ENCODE results near the gene TLE3.
A peak's percentile ranks its signal among the peaks of the same experiment; 100 is the strongest.

TLE3 gene

GRCh38 chr15:70099167-70099966 is 1.6 kb upstream of the TLE3 start:
- DNase-seq (ENCODE audit: low read depth, low spot score): peak; percentile 99
- in situ Hi-C loops (cut with HindIII; ENCODE audit: low sequenced_read_pairs): no loop called here

GRCh38 chr15:70098461-70099166 is 897 bp upstream of the TLE3 start:
- TF ChIP-seq CTCF (IDR thresholded peaks at IDR 0.05; ENCODE audit: low read depth, low read length): no peak
- in situ Hi-C loops (cut with HindIII; ENCODE audit: low sequenced_read_pairs): no loop called here
- DNase-seq (ENCODE audit: low read depth, low spot score): peak; percentile 37
- peak overlapping the region; percentile 50 for H3K4me3 ChIP-seq (ENCODE audit: low read depth, low read length)

More at GRCh38 chr15:70099167-70099966, 1.6 kb upstream of the TLE3 start:
- peak overlapping the region; percentile 50 for H3K4me3 ChIP-seq (ENCODE audit: low read depth, low read length)
- no peak for TF ChIP-seq CTCF (IDR thresholded peaks at IDR 0.05; ENCODE audit: low read depth, low read length)

GRCh38 chr15:70098153-70098460 is 390 bp upstream of the TLE3 start:
- in situ Hi-C loops (cut with HindIII; ENCODE audit: low sequenced_read_pairs): no loop called here
- peak overlapping the region; percentile 50 for H3K4me3 ChIP-seq (ENCODE audit: low read depth, low read length)
- TF ChIP-seq CTCF (IDR thresholded peaks at IDR 0.05; ENCODE audit: low read depth, low read length): no peak
- DNase-seq (ENCODE audit: low read depth, low spot score): no peak

- in situ Hi-C loops (cut with HindIII; ENCODE audit: low sequenced_read_pairs): no loop called here
- no peak for TF ChIP-seq CTCF (IDR thresholded peaks at IDR 0.05; ENCODE audit: low read depth, low read length)
- DNase-seq (ENCODE audit: low read depth, low spot score): no peak
- peak overlapping the region; percentile 89 for H3K4me3 ChIP-seq (ENCODE audit: low read depth, low read length)
Observed at GRCh38 chr15:70097063-70097320, 725 bp downstream of the TLE3 start.

- TF ChIP-seq CTCF (IDR thresholded peaks at IDR 0.05; ENCODE audit: low read depth, low read length): no peak
- in situ Hi-C loops (cut with HindIII; ENCODE audit: low sequenced_read_pairs): no loop called here
- peak overlapping the region; percentile 89 for H3K4me3 ChIP-seq (ENCODE audit: low read depth, low read length)
- peak; percentile 58 for DNase-seq (ENCODE audit: low read depth, low spot score)
Observed at GRCh38 chr15:70096215-70097062, 1.3 kb downstream of the TLE3 start.

- TF ChIP-seq CTCF (IDR thresholded peaks at IDR 0.05; ENCODE audit: low read depth, low read length): no peak
- DNase-seq (ENCODE audit: low read depth, low spot score): no peak
- peak overlapping the region; percentile 89 for H3K4me3 ChIP-seq (ENCODE audit: low read depth, low read length)
- in situ Hi-C loops (cut with HindIII; ENCODE audit: low sequenced_read_pairs): no loop called here
Observed at GRCh38 chr15:70095408-70096214, 2.1 kb downstream of the TLE3 start.

Measured in astrocyte of the spinal cord (primary cell).